Bronchial epithelial cell (primary cell): ENCODE measurements around the gene KERA. TPM values are rescaled to one million over a fixed set of nuclear protein-coding genes. Genes with fewer than 3 reads are reported as not detected.

Experiments used
- DNase-seq: peaks from one replicate; pipeline ENCODE4 v3.0.0-alpha.2; 2010; ENCODE audit warnings: low read depth
- FAIRE-seq: peaks from 2 replicates; lab custom pipeline; 2011; peaks lifted over from hg19 to GRCh38; lab: Jason Lieb, UNC
- H3K27me3 ChIP-seq: 2 replicates; pipeline ENCODE4 v1.5.1; 2011; ENCODE audit warnings: low read length; ENCODE audit not compliant: control insufficient read depth, insufficient read depth
- H3K36me3 ChIP-seq: 2 replicates; pipeline ENCODE4 v1.5.1; 2011; ENCODE audit warnings: low read length; ENCODE audit not compliant: control insufficient read depth, insufficient read depth
- H3K4me3 ChIP-seq: 2 replicates; pipeline ENCODE4 v1.5.1; 2011; ENCODE audit warnings: mild to moderate bottlenecking, low read depth, low read length, control low read depth
- CTCF ChIP-seq: IDR thresholded peaks from 2 replicates; pipeline ENCODE4 v1.5.1; 2011; ENCODE audit warnings: mild to moderate bottlenecking, moderate library complexity, low read length, control low read depth, inconsistent platforms; ENCODE audit not compliant: insufficient read depth, severe bottlenecking
- total RNA-seq: library from RNA; depleted of rRNA; stranded (reverse); fragments of >200 nt; gene quantifications from 2 replicates; pipeline ENCODE4 v1.2.1, GENCODE V29; 2014

The KERA gene
- total RNA-seq, 1 donor from 2014 or later: not detected

- H3K27me3 ChIP-seq: peaks cover 2% of the 10 kb centered on the region
- peak; percentile 20 for DNase-seq
- no peak for FAIRE-seq
- TF ChIP-seq CTCF: no peak
- no peak overlapping the region for H3K4me3 ChIP-seq
- no peaks in the 10 kb centered on the region for H3K36me3 ChIP-seq
Observed at GRCh38 chr12:91009319-91009950, 48.4 kb downstream of the KERA start.

GRCh38 chr12:91007531-91008290 is 50.1 kb downstream of the KERA start:
- TF ChIP-seq CTCF: no peak
- Histone ChIP-seq H3K36me3 (no peaks in the 10 kb centered on the region), H3K4me3 (no peak overlapping the region), H3K27me3 (peaks cover 2% of the 10 kb centered on the region)
- FAIRE-seq (peak; percentile 18), DNase-seq (no peak)

- no peak for FAIRE-seq
Observed at GRCh38 chr12:91004872-91005271, 53.0 kb downstream of the KERA start, which contains the start of gene EPYC. Gene EPYC, minus strand, starts transcription at chr12:91004972. Its CDS starts 2,407 bp downstream, at chr12:91002565.

GRCh38 chr12:91003737-91004136 is 54.1 kb downstream of the KERA start:
- no peak for TF ChIP-seq CTCF
- DNase-seq (no peak), FAIRE-seq (no peak)
- H3K36me3 ChIP-seq: no peaks in the 10 kb centered on the region
- H3K4me3 ChIP-seq: no peak overlapping the region
- H3K27me3 ChIP-seq: peaks cover 2% of the 10 kb centered on the region

More at GRCh38 chr12:91004872-91005271, 53.0 kb downstream of the KERA start, which contains the start of gene EPYC:
- Histone ChIP-seq H3K36me3 (no peaks in the 10 kb centered on the region), H3K4me3 (no peak within 1 kb of the TSS), H3K27me3 (peaks cover 2% of the 10 kb centered on the region)
- no peak for TF ChIP-seq CTCF
- no peak for DNase-seq

- Histone ChIP-seq H3K4me3 (no peak overlapping the region), H3K36me3 (no peaks in the 10 kb centered on the region), H3K27me3 (no peaks in the 10 kb centered on the region)
- DNase-seq: peak; percentile 41
- no peak for FAIRE-seq
- TF ChIP-seq CTCF: no peak
Observed at GRCh38 chr12:91001306-91001705, 56.5 kb downstream of the KERA start.

Other genes starting within 250 kb of the KERA start
- not detected in 2 replicates for gene CCER1, start 102.8 kb downstream of the KERA start, total RNA-seq
- not detected in 2 replicates for gene EPYC, start 53.1 kb downstream of the KERA start, total RNA-seq
- 0.38 and 14.2 TPM in 2 replicates for gene LUM, start 53.5 kb upstream of the KERA start, total RNA-seq
- gene DCN, start 124.8 kb upstream of the KERA start, total RNA-seq: 2.7 and 32.6 TPM in 2 replicates